ENCODE data around the gene NPC1L1. TPM values are rescaled to one million over a fixed set of nuclear protein-coding genes. Genes with fewer than 3 reads are reported as not detected.

NPC1L1 gene
- total and polyA plus RNA-seq, 2 of the 13 experiments (the other 11 are each of a cell fraction or from before 2014, with no cell fraction given): 4.8 to 14.5 TPM

DNA sequence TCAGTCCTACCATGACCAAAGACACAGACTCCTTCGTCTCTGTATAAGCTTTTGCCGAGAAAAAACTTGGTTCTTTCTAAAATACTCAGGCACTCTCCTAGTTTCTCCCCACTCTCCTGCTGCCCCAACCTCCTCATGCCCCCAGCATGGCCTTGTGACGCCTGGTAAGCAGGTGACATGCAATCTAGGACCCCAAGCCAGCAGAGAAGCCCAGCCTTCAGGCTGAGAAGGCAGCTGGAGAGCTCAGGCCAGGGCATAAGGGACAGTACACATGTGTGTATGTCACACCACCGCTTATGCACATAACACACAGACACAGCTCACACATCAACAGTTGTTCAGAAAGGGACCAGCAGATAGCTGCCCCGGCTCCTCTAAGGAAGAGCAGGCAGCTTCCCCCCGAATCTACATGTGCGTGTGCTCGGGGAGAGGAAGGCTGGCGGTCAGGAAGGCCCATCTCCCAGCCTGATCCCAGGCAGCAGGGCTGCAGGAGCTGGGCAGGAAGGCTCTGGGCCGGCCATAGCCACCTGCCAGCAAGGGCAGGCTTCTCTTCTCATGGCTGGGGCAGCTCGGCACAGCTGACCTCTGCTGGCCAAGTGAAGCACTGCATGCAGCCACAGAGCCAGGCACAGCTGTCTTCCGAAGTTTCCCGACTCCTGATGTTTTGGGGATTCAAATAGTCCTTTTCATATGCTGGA lies 24.1 kb upstream of the NPC1L1 start (continued):
- peak; percentile 32; the same call in 1 of the 2 replicates for TF ChIP-seq HOXA3 (CRISPR knock-in tag; IDR thresholded peaks at IDR 0.05)
- TF ChIP-seq AGO1 (IDR thresholded peaks at IDR 0.05; ENCODE audit: low read depth, low read length, poor library complexity, severe bottlenecking): no peak
- TF ChIP-seq PRPF4 (IDR thresholded peaks at IDR 0.05; ENCODE audit: low read depth, low read length, poor library complexity, severe bottlenecking): no peak
- peak; percentile 60 for TF ChIP-seq YY1 (IDR thresholded peaks at IDR 0.05; ENCODE audit: insufficient read depth, insufficient replicate concordance, low read depth, low read length)
- 0 out of 2 replicates have a peak, but pooled peaks have one; percentile 52 for TF ChIP-seq KLF6 (CRISPR knock-in tag; IDR thresholded peaks at IDR 0.05)
- TF ChIP-seq ZNF605 (CRISPR knock-in tag; IDR thresholded peaks at IDR 0.05): 0 out of 2 replicates have a peak, but pooled peaks have one; percentile 6
- 0 out of 2 replicates have a peak, but pooled peaks have one; percentile 13 for TF ChIP-seq AKAP8 (CRISPR knock-in tag; IDR thresholded peaks at IDR 0.05)
- TF ChIP-seq SKI (IDR thresholded peaks at IDR 0.05; ENCODE audit: partially characterized antibody): no peak
- TF ChIP-seq MIXL1 (CRISPR knock-in tag; IDR thresholded peaks at IDR 0.05): no peak
- peak; percentile 32; the same call in 1 of the 2 replicates for TF ChIP-seq SALL1 (CRISPR knock-in tag; IDR thresholded peaks at IDR 0.05)
- TF ChIP-seq ZNF337 (CRISPR knock-in tag; IDR thresholded peaks at IDR 0.05; ENCODE audit: borderline replicate concordance, low read depth): no peak
- no peak for TF ChIP-seq MEF2D (CRISPR knock-in tag; IDR thresholded peaks at IDR 0.05)
- peak; percentile 65 for TF ChIP-seq XRCC5 (optimal IDR thresholded peaks at IDR 0.05; ENCODE audit: low read length)
- 0 out of 2 replicates have a peak, but pooled peaks have one; percentile 43 for TF ChIP-seq ZNF546 (CRISPR knock-in tag; conservative IDR thresholded peaks at IDR 0.05)
- peak; percentile 65; the same call in 1 of the 2 replicates for TF ChIP-seq ZNF274 (CRISPR knock-in tag; IDR thresholded peaks at IDR 0.05)
- no peak for TF ChIP-seq SAP130 (CRISPR knock-in tag; IDR thresholded peaks at IDR 0.05; ENCODE audit: low read depth)
- TF ChIP-seq ZKSCAN8 (CRISPR knock-in tag; IDR thresholded peaks at IDR 0.05; ENCODE audit: borderline replicate concordance): peak; percentile 25; the same call in 1 of the 2 replicates
- no peak for TF ChIP-seq ZNF432 (CRISPR knock-in tag; IDR thresholded peaks at IDR 0.05; ENCODE audit: borderline replicate concordance)
- TF ChIP-seq, protein P1, sequence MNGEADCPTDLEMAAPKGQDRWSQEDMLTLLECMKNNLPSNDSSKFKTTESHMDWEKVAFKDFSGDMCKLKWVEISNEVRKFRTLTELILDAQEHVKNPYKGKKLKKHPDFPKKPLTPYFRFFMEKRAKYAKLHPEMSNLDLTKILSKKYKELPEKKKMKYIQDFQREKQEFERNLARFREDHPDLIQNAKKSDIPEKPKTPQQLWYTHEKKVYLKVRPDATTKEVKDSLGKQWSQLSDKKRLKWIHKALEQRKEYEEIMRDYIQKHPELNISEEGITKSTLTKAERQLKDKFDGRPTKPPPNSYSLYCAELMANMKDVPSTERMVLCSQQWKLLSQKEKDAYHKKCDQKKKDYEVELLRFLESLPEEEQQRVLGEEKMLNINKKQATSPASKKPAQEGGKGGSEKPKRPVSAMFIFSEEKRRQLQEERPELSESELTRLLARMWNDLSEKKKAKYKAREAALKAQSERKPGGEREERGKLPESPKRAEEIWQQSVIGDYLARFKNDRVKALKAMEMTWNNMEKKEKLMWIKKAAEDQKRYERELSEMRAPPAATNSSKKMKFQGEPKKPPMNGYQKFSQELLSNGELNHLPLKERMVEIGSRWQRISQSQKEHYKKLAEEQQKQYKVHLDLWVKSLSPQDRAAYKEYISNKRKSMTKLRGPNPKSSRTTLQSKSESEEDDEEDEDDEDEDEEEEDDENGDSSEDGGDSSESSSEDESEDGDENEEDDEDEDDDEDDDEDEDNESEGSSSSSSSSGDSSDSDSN (CRISPR knock-in tag; IDR thresholded peaks at IDR 0.05): 0 out of 2 replicates have a peak, but pooled peaks have one; percentile 11
- no peak for TF ChIP-seq PAWR (CRISPR knock-in tag; IDR thresholded peaks at IDR 0.05; ENCODE audit: borderline replicate concordance)
- TF ChIP-seq, protein P2, sequence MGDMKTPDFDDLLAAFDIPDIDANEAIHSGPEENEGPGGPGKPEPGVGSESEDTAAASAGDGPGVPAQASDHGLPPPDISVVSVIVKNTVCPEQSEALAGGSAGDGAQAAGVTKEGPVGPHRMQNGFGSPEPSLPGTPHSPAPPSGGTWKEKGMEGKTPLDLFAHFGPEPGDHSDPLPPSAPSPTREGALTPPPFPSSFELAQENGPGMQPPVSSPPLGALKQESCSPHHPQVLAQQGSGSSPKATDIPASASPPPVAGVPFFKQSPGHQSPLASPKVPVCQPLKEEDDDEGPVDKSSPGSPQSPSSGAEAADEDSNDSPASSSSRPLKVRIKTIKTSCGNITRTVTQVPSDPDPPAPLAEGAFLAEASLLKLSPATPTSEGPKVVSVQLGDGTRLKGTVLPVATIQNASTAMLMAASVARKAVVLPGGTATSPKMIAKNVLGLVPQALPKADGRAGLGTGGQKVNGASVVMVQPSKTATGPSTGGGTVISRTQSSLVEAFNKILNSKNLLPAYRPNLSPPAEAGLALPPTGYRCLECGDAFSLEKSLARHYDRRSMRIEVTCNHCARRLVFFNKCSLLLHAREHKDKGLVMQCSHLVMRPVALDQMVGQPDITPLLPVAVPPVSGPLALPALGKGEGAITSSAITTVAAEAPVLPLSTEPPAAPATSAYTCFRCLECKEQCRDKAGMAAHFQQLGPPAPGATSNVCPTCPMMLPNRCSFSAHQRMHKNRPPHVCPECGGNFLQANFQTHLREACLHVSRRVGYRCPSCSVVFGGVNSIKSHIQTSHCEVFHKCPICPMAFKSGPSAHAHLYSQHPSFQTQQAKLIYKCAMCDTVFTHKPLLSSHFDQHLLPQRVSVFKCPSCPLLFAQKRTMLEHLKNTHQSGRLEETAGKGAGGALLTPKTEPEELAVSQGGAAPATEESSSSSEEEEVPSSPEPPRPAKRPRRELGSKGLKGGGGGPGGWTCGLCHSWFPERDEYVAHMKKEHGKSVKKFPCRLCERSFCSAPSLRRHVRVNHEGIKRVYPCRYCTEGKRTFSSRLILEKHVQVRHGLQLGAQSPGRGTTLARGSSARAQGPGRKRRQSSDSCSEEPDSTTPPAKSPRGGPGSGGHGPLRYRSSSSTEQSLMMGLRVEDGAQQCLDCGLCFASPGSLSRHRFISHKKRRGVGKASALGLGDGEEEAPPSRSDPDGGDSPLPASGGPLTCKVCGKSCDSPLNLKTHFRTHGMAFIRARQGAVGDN (CRISPR knock-in tag; IDR thresholded peaks at IDR 0.05): peak; percentile 74
- TF ChIP-seq ZNF891 (CRISPR knock-in tag; IDR thresholded peaks at IDR 0.05): no peak
- 0 out of 2 replicates have a peak, but pooled peaks have one; percentile 72 for TF ChIP-seq NFKB2 (CRISPR knock-in tag; IDR thresholded peaks at IDR 0.05; ENCODE audit: borderline replicate concordance)

Data from HepG2 (cell line).